Epithelial cell of proximal tubule (primary cell): ENCODE results near the gene PDE3A. TPM values are rescaled to one million over a fixed set of nuclear protein-coding genes. Genes with fewer than 3 reads are reported as not detected.

Source experiments
- DNase-seq: peaks from one replicate; pipeline ENCODE4 v3.0.0-alpha.2; 2011; ENCODE audit warnings: low read depth
- H3K4me3 ChIP-seq: 2 replicates; pipeline ENCODE4 v1.5.1; 2011; ENCODE audit warnings: low read depth, mild to moderate bottlenecking, low read length
- CTCF ChIP-seq: conservative IDR thresholded peaks from 2 replicates; pipeline ENCODE4 v1.5.1; 2012; ENCODE audit warnings: low read depth, mild to moderate bottlenecking, low read length
- total RNA-seq: library from RNA; depleted of rRNA; stranded (reverse); fragments of >200 nt; gene quantifications from 2 replicates; pipeline ENCODE4 v1.2.3, GENCODE V29; 2015

Gene PDE3A
- total RNA-seq, 1 donor from 2014 or later, result 1.6 TPM

- no peak for TF ChIP-seq CTCF
- no peak for DNase-seq
- no peak overlapping the region for H3K4me3 ChIP-seq
Measured at GRCh38 chr12:20585913-20586312, 217.6 kb downstream of the PDE3A start.

GRCh38 chr12:20588042-20588441 is 219.7 kb downstream of the PDE3A start:
- no peak overlapping the region for H3K4me3 ChIP-seq
- TF ChIP-seq CTCF, result no peak
- no peak for DNase-seq

GRCh38 chr12:20590570-20590969 is 222.2 kb downstream of the PDE3A start:
- no peak for TF ChIP-seq CTCF
- DNase-seq, result no peak
- no peak overlapping the region for H3K4me3 ChIP-seq

GRCh38 chr12:20592556-20592955 is 224.2 kb downstream of the PDE3A start:
- no peak overlapping the region for H3K4me3 ChIP-seq
- no peak for DNase-seq
- TF ChIP-seq CTCF, result no peak

- TF ChIP-seq CTCF, result no peak
- H3K4me3 ChIP-seq, result no peak overlapping the region
- DNase-seq, result no peak
Measured at GRCh38 chr12:20593611-20594010, 225.3 kb downstream of the PDE3A start.

- DNase-seq, result no peak
- no peak for TF ChIP-seq CTCF
Measured at GRCh38 chr12:20596061-20596460, 227.7 kb downstream of the PDE3A start.

GRCh38 chr12:20599757-20600156 is 231.4 kb downstream of the PDE3A start:
- no peak for TF ChIP-seq CTCF
- H3K4me3 ChIP-seq, result no peak overlapping the region
- no peak for DNase-seq

More at GRCh38 chr12:20596061-20596460, 227.7 kb downstream of the PDE3A start:
- H3K4me3 ChIP-seq, result no peak overlapping the region
